ENCODE results near the gene KRT73.
A peak's percentile ranks its signal among the peaks of the same experiment; 100 is the strongest.

The KRT73 gene

DNA sequence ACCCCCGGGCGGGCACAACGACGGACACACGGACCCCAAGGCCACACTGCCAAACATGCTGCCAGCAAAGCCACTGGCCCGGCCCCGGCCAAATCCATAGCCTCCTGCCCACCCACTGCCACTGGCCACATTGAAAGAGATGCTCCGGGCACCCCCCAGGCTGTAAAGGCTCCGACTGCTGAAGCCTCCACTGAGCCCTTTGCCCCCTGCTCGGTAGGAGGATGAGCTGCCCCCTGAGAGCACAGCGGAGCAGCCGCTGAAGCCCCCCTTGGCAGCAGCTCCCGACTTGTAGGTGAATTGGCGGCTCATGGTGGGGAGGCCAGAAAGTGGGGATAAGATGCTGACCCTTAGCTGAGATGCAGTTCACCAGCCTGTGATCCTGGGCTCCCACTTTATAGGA is at the start of gene KRT73:
Gene KRT73 (minus strand): TSS at position 344 of the 400 bp plus-strand sequence. CDS start 35 bp downstream, at position 309.
- DNase-seq, result no peak
- in situ Hi-C loops (cut with HindIII; ENCODE audit: low pct_ligation_motif_present, low pct_unique_long_range_greater_than_20kb, low sequenced_read_pairs), result no loop called here

DNA sequence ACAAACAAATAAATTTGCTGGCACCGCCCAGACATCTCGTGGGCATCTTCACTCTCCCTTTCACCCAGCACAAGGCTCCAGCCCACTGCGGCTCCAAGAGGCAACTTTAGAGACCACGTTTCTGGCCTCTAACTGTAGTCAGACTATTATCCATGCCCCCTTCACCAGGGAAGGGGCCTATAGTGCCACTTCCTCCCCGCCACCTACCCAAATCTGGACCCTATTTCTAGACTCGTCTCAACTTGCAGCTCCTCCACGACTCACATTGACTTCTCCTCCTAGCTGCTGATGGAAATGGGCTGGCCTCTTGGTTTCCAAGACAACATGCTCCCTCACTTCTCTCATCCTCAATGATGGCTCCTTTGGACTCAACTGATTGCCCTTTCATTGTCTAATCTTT is 49.6 kb upstream of the KRT73 start:
- no peak for DNase-seq
- in situ Hi-C loops (cut with HindIII; ENCODE audit: low pct_ligation_motif_present, low pct_unique_long_range_greater_than_20kb, low sequenced_read_pairs), result no loop called here

DNA sequence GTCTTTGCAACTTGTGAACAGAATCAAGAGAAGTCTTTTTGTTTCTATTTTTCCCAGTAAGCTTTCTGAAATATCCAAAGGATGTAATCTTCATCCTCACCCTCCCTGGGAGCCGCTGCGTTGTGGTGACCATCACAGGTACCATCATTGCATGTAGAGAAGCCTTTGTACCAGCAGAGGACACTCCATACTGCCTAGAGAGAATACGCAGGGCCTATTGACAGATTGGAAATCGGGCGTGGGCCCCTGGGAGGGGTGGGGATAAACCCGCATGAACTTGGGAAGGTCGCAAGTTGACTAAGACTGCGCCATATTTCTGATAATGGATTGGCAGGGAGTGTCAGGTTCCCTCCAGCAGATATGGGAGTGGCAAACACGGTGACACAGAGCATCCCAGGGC is 49.1 kb upstream of the KRT73 start:
- DNase-seq, result peak; percentile 17
- in situ Hi-C loops (cut with HindIII; ENCODE audit: low pct_ligation_motif_present, low pct_unique_long_range_greater_than_20kb, low sequenced_read_pairs), result no loop called here

DNA sequence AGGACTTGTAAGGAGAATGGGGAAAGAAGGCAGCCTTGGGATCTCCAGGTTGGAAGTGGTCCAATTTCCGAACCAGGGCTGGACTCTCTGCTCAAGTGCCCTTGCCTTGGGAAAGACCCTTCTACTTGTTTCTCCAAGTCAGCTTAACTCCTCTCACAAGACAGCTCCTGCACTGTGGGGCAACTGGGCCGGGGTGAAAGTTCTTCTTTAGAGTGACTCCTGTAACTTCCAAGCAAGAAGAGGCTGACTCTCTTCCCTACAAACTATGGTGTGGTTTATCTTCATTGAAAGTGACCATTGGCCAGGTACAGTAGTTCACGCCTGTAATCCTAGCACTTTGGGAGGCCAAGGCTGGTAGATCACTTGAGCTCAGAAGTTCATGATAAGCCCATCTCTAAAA is 48.1 kb upstream of the KRT73 start:
- in situ Hi-C loops (cut with HindIII; ENCODE audit: low pct_ligation_motif_present, low pct_unique_long_range_greater_than_20kb, low sequenced_read_pairs), result no loop called here
- no peak for DNase-seq

GRCh38 chr12:52663420-52663819 is 45.1 kb upstream of the KRT73 start:
- no peak for DNase-seq
- in situ Hi-C loops (cut with HindIII; ENCODE audit: low pct_ligation_motif_present, low pct_unique_long_range_greater_than_20kb, low sequenced_read_pairs), result no loop called here

DNA sequence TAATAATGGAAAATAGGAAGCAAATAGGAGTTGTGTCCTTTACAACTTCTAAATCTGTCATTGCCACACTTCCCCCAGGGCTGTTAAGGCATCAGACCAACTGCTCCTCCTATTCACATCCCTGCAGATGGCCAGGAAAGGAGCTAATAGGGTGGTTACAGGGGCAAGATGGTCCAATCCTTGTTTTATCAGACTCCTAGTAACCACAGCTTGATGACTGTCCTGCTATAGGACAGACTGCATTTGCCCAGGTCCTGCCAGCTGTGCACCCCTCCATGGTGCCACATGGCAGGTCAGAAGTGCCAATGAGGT is 44.5 kb upstream of the KRT73 start:
- in situ Hi-C loops (cut with HindIII; ENCODE audit: low pct_ligation_motif_present, low pct_unique_long_range_greater_than_20kb, low sequenced_read_pairs), result no loop called here
- no peak for DNase-seq

DNA sequence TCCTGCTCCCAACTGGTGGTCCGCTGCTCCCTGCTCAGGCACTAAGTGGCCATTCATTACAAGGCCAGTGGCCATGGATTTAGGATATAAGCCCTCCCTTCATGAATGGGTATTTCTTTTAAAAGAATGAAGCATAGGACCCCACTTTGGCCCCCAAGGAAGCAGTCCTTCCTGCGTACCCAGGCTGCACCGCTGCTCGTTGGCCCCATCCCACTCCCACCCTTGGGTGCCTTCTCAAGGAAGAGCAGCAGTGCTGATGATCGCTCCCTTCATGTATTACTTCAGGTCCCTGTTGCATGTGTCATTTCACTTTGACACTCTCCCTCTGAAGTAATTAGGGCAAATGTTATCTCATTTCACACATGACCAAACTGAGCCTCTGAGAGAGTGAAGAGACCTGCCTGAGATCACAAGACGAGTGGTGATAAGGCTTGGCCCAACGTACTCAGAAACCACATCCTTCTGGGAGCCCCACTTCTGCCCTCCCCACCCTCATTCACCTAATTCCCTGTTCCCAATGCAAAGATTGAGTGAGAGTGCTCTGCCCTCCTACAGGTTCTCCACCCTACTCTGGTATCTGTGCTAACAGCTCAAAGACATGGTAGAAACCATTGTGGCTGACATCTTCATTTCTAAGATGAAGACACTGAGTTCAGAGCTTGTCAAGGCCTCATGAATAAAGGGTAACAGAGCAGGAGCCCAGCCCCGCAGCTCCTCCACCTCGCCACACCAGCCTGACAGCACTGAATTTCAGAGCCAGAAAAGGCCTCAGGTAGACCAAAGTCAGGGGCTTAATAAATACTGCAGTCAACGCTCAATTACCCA is 43.9 kb upstream of the KRT73 start:
- no peak for DNase-seq
- in situ Hi-C loops (cut with HindIII; ENCODE audit: low pct_ligation_motif_present, low pct_unique_long_range_greater_than_20kb, low sequenced_read_pairs), result no loop called here

DNA sequence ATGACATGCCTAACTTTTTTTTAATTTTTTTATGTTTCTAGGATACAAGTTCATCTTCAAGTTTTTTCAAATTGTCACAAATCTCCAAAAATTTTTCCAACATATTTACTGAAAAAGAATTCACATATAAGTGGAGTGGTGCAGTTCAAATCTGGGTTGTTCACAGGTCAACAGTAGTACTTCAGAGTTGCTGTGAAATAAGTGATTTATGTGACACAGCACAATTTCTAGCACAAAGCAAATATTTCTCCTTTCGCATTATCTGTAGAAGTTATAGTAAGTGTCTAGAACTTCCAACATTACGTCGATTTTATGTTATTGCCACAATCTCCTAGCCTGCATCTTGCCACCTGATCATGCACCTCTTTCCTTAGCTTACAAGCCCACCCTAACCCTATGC is 43.3 kb upstream of the KRT73 start:
- in situ Hi-C loops (cut with HindIII; ENCODE audit: low pct_ligation_motif_present, low pct_unique_long_range_greater_than_20kb, low sequenced_read_pairs), result no loop called here
- DNase-seq, result no peak

- no peak for DNase-seq
- in situ Hi-C loops (cut with HindIII; ENCODE audit: low pct_ligation_motif_present, low pct_unique_long_range_greater_than_20kb, low sequenced_read_pairs), result no loop called here
These were observed 42.7 kb upstream of the KRT73 start for GRCh38 chr12:52660934-52661499.

DNA sequence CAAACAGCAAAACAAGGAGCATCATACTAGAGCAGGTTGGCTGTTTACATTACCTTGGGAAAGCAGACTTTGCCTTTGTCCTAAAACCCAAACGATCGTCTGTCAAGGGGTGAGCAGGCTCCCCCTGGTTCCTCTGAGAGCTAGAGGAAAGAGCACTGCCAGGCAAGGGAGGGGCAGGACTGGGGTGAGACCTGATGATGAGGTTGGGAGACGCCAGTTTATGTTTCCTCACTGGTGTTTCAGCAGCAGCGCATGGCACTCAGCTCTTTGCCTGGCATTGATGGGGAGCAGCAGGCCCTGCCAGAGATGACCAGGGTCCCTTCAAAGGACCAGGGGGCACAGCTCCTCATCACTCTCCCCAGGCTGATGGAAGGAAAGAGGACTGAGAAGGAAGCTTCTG is 41.6 kb upstream of the KRT73 start:
- DNase-seq, result no peak
- in situ Hi-C loops (cut with HindIII; ENCODE audit: low pct_ligation_motif_present, low pct_unique_long_range_greater_than_20kb, low sequenced_read_pairs), result no loop called here

- in situ Hi-C loops (cut with HindIII; ENCODE audit: low pct_ligation_motif_present, low pct_unique_long_range_greater_than_20kb, low sequenced_read_pairs), result no loop called here
- DNase-seq, result no peak
These were observed 41.0 kb upstream of the KRT73 start for GRCh38 chr12:52659395-52659794.

GRCh38 chr12:52658196-52658595 is 39.8 kb upstream of the KRT73 start:
- DNase-seq, result no peak
- in situ Hi-C loops (cut with HindIII; ENCODE audit: low pct_ligation_motif_present, low pct_unique_long_range_greater_than_20kb, low sequenced_read_pairs), result no loop called here

DNA sequence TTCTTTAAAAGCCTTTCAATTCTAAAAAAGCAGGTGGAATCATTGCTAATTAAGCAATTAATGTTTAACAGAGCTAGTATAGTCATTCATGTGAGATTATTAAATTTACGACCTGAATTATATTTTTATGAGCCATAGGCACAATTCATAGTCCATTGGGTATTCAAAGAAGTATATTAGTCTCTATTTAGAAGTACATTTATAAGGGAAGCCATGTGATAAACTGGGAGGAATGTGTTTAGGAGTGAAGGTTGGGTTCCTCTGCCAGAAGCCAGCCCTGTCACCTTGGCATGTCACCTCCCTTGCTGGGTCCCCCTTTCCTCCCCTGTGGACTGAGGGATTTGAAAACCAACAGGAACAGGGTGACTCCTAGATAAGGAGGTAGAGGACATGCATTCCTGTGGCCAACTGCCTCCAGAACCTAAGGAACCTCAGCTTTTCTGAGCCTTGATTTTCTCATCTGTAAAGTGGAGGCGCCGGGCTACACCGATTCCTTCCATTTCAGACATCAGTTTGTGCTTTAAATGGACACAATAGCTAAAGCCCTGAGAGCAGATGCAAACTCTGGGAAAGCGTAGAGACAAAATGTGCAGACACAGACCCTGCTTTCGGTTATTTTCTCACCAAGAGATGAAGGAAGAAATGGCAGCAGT is 39.0 kb upstream of the KRT73 start:
- in situ Hi-C loops (cut with HindIII; ENCODE audit: low pct_ligation_motif_present, low pct_unique_long_range_greater_than_20kb, low sequenced_read_pairs), result no loop called here
- no peak for DNase-seq

- no peak for DNase-seq
- in situ Hi-C loops (cut with HindIII; ENCODE audit: low pct_ligation_motif_present, low pct_unique_long_range_greater_than_20kb, low sequenced_read_pairs), result no loop called here
These were observed 38.3 kb upstream of the KRT73 start for GRCh38 chr12:52656616-52657015.

- no peak for DNase-seq
- in situ Hi-C loops (cut with HindIII; ENCODE audit: low pct_ligation_motif_present, low pct_unique_long_range_greater_than_20kb, low sequenced_read_pairs), result no loop called here
These were observed 37.4 kb upstream of the KRT73 start for GRCh38 chr12:52655720-52656124.

DNA sequence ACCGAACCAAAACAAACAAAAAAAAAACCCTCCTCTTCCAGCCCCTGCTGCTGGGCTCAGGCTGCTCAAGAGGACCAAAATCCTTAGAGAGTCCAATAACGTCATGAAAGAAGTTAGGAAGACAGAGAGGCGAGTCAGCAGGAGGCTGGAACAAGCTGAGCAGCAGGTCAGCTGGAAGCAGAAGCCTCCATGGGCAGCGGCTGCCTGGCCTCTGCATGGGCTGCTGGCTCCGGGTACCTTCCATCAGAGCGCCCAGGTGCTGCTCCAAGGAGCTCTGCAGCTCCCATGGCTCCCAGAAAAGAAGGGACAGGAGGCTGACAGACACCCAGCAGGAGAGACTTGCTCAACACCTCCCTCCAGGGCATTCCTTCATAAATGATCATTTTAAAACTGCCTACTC is 36.9 kb upstream of the KRT73 start:
- no peak for DNase-seq
- in situ Hi-C loops (cut with HindIII; ENCODE audit: low pct_ligation_motif_present, low pct_unique_long_range_greater_than_20kb, low sequenced_read_pairs), result no loop called here

DNA sequence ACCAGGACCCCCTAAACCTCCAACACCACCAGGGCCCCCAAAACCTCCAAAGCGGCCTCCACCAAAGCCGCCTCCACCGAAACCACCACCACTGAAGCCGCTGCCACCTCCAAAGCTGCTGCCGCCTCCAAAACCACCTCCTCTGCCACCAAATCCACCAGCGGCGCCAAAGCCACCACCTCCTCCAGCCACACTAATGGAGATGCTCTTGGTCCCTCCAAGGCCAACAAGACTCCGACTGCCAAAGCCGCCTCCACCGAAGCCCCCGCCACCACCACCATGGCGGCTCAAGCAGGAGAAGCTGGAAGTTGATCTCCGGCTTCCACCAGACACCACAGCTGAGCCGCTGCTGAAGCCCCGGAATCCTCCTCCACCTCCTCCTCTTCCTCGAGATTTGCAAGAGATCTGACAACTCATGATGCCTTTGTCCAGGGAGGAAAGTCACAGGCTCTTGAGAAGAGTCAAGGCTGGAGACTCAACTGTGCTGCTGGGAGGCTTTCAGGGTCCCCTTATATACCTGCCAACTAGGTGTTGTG is 33.4 kb upstream of the KRT73 start, which contains the start of gene KRT2:
Gene KRT2 (minus strand): TSS at position 486 of the 536 bp plus-strand sequence. CDS start 69 bp downstream, at position 417.
- in situ Hi-C loops (cut with HindIII; ENCODE audit: low pct_ligation_motif_present, low pct_unique_long_range_greater_than_20kb, low sequenced_read_pairs), result no loop called here
- DNase-seq, result no peak

DNA sequence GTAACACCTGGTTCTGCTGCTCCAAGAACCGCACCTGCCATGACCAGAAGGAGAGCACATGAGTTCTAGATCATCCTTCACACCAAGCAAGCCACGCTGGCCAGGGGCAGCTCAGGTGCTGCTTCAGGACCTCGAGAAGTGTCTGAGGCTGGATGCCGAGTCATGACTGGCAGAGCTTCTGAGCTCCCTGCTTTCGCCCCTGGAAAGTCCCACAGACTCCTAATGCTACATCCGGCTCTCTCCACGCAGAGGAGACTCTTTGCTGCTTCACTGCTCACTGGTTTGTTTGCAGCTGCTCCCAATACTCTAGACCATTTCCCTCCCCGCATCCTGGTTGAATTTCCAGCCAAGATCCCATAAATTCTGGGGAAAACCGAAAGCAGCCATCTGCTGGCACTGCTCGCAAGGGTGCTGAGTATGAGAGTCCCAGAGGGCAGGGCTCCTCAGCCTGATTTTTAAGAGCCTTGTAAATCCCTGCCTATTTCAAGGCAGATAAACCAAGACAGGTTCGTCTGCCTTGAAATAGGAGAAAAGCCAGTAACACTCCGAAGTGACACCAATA is 32.2 kb upstream of the KRT73 start:
- in situ Hi-C loops (cut with HindIII; ENCODE audit: low pct_ligation_motif_present, low pct_unique_long_range_greater_than_20kb, low sequenced_read_pairs), result no loop called here
- peak; percentile 41 for DNase-seq

DNA sequence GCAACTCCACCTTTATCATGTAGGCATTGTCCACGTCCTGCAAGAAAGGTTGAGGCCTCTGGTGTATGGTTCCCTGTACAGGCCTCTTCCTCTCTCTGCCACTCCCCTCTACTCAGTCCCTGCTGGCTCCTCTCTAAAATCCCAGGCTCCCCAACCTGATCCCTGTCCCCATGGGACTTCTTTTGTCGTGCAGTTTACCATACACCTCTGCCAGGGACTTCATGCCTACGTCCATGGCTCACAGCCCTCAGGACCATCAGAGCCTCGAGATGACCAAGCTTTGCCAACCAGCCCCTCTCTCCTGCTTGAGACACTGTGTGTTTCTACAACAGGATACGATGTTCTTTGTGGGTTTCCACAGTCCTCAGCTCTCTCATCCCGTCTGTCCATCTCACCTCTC is 30.7 kb upstream of the KRT73 start:
- no peak for DNase-seq
- in situ Hi-C loops (cut with HindIII; ENCODE audit: low pct_ligation_motif_present, low pct_unique_long_range_greater_than_20kb, low sequenced_read_pairs), result no loop called here

Measured in ACHN (cell line).